Measurements from ENCODE around the gene NDE1.

GRCh38 chr16:15652293-15653001, 2.4 kb downstream of the NDE1 start:
- TF ChIP-seq CTCF (IDR thresholded peaks at IDR 0.05) (no peak), POLR2A (IDR thresholded peaks at IDR 0.05) (no peak)
